GM11168 (cell line): ENCODE results near the gene GNG7.
"Not testable (repeated sequence)": the region's sequence is repeated elsewhere in the genome, so short reads cannot be mapped to it uniquely, and the experiment has no call there.

Source experiments
- in situ Hi-C: fragments of 300-500 bp; cut with MboI; formaldehyde crosslinking; loops from one replicate; pipeline ENCODE4 v1.12.0; 2022; ENCODE audit warnings: low sequenced_read_pairs; ENCODE audit not compliant: unreplicated experiment

The GNG7 gene

DNA sequence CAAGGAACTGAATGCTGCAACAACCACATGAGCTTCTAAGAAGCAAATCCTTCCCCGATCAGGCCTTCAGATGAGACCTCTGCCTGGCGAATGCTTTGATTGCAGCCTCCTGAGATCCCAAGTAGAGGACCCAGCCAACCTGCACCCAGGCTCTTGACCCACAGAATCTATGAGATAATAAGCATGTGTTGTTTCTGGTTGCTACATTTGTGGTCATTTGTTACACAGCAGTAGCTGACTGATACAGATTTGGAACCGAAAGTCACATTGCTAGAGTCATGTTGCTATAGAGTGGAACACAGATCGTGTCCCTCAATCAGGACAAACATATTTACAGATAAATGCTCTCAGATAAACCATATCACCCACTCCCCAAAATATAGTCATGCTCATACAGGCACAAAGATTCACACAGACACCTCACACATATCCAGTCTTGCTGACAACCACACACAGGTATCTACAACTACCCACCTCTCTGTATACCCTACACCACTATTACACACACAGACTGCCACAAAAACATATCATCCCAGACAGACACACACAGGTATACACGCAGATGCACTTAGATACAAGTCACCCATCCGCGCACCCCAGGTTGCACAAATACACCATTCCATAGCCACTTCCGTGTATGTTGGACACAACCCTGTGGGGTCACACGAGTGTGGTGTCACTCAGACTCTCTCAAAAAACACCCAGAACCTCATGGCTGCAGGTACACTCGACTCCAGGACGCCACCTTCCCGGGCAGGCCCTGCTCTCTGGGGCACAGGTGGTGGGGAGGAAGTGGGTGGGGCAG is 13.2 kb upstream of the GNG7 start:
- in situ Hi-C loops, result no loop called here

- in situ Hi-C loops, result no loop called here
These were observed 12.2 kb upstream of the GNG7 start for GRCh38 chr19:2714531-2715269.

DNA sequence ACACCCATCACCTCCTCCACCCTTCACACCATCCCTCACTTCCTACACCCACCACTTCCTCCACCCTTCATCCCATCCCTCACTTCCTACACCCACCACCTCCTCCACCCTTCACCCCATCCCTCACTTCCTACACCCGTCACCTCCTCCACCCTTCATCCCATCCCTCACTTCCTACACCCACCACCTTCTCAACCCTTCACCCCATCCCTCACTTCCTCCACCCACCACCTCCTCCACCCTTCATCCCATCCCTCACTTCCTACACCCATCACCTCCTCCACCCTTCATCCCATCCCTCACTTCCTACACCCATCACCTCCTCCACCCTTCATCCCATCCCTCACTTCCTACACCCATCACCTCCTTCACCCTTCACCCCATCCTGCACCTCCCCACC is 11.6 kb upstream of the GNG7 start:
- in situ Hi-C loops, result not testable (repeated sequence)

- in situ Hi-C loops, result not testable (repeated sequence)
These were observed 10.7 kb upstream of the GNG7 start for GRCh38 chr19:2713170-2713569.

DNA sequence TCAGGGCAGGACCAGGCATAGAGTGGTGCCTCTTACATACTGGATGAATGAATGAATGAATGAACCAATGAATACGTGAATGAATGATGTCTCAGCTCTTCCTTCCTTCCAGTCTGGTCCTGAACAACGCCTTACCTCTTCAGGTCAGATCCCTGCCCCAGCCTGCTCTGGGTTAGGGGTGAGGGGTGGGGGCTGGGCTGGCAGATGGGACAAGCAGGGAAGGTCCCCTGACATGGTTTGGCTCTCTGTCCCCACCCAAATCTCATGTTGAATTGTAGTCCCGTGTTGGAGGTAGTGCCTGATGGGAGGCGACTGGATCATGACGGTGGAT is 9.3 kb upstream of the GNG7 start:
- in situ Hi-C loops, result no loop called here

- in situ Hi-C loops, result no loop called here
These were observed 8.8 kb upstream of the GNG7 start for GRCh38 chr19:2711172-2711874.

DNA sequence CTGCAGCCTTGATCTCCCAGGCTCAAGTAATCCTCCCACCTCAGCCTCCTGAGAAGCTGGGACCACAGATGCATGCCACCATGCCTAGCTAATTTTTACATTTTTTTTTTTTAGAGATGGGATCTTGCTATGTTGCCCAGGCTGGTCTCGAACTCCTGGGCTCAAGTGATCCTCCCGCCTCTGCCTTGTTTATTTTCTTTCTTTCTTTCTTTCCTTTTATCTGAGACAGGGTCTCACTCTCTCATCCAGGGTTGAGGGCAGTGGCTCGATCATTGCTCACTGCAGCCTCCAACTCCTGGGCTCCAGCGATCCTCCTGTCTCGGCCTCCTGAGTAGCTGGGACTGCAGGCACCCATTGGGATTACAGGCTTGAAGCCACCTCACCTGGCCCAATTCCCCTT is 3.8 kb upstream of the GNG7 start:
- in situ Hi-C loops, result no loop called here

DNA sequence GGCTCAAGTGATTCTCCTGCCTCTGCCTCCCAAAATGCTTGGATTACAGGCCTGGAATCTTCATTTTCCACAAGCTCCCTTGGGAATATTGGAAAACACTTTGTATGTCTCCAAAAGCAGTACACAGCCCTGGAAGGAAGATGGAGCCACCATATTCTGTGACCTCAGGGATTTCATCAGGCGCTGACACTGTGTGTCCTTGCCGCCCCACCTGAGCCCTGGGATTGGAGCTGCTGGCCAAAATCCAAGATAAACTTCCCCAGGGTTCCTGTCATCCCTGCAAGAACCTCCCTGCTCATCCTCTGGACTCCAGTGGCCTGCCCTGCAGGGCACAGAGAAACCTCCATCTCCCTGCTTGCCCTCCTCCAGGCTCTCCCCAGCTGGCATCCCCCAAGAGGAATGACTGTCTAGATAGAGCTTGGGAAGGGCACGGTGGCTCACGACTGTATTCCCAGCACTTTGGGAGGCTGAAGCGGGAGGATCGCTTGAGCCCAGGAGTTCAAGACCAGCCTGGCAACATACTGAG is 1.3 kb upstream of the GNG7 start:
- in situ Hi-C loops, result loop anchor here (5.0 kb wide), 1 partner anchor 44 kb away; no protein-coding TSS in a partner anchor

DNA sequence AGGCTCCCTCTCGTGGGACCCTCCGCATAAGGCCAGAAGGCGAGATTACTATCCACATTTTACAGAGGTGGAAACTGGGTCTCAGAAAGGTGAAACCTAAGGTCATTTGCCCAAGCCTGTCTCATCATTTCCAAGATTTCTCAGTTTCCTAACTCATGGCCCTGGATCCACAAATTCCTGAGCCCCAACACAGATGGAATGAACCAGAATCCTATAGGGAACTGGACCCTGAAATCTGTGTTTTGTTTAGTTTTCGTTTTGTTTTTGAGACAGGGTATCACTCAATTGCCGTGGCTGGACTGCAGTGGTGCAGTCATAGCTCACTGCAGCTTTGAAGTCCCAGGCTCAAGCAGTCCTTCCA is 563 bp upstream of the GNG7 start:
- in situ Hi-C loops, result loop anchor here (5.0 kb wide), 1 partner anchor 44 kb away; no protein-coding TSS in a partner anchor

- in situ Hi-C loops, result loop anchor here (5.0 kb wide), 1 partner anchor 46 kb away; no protein-coding TSS in a partner anchor
These were observed 929 bp downstream of the GNG7 start for GRCh38 chr19:2701361-2702169.

GRCh38 chr19:2700660-2701360 is 1.7 kb downstream of the GNG7 start:
- in situ Hi-C loops, result loop anchor here (5.0 kb wide), 1 partner anchor 46 kb away; no protein-coding TSS in a partner anchor

DNA sequence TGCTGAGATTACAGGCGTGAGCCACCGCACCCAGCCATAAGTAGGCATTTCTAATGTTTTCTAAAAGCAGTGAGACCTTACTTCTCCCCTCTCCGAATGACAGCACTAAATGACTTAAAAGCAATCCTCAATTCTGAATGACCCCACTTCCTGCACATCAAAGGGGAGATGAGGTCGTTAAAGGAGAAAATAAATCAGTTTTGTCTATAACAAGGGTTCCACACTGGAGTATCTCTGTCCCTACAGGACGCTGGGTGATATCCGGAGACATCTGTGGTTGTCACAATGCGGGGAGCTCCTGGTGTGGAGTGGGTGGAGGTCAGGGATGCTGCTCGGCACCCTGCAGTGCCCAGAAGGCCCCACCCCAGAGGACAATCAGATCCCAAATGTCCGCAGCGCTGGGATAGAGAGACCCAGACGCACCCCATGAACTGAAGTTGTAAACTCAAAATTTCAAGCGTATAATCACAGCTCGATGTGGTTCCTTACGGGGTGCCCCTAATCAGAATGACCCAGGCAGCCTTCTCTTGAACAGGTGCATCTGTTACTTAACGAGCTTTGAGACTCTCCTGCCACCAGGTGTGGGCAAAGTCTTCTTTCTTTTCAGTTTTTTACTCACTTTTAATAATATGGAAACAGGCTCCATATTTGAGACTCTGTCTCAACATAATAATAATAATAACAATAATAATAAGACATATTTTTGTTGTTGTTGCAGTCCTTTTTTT is 2.9 kb downstream of the GNG7 start:
- in situ Hi-C loops, result loop anchor here (5.0 kb wide), 1 partner anchor 48 kb away; no protein-coding TSS in a partner anchor

DNA sequence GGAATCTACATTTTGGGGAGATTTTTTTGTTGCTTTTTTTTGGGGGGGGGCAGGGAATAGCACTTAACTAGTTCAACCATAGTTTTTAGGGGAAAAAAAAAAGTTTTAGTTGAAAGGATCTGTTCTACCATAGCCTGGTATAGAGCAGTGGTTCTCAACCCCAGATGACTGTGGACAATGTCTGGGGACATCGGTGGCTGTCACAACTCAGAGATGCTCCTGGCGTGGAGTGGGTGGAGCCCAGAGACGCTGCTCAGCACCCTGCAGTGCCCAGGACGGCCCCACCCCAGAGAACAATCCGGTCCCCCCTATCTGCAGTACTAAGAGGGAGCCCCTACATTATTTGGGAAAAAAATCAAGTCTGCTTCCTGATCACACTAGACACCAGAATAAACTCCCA is 8.3 kb downstream of the GNG7 start:
- in situ Hi-C loops, result no loop called here

GRCh38 chr19:2693492-2694160 is 8.9 kb downstream of the GNG7 start:
- in situ Hi-C loops, result no loop called here

DNA sequence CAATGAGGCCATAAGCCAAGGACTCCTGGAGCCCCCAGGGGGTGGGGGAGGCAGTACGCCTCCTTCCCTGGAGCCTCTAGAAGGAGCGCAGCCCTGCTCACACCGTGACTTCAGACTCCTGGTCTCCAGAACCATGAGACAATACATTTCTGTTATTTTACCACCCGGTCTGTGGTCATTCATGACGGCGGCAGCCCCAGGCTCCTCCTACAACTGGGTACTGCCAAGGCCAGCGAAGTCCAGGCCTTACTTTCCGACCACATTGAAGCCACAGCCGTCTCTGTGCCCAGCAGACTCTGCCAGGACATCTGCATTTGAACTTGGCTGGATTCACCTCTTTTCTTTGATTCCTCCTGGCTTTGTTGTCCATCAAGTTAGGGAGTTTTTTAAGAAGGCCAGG is 10.5 kb downstream of the GNG7 start:
- in situ Hi-C loops, result no loop called here

- in situ Hi-C loops, result no loop called here
These were observed 11.6 kb downstream of the GNG7 start for GRCh38 chr19:2690856-2691255.

DNA sequence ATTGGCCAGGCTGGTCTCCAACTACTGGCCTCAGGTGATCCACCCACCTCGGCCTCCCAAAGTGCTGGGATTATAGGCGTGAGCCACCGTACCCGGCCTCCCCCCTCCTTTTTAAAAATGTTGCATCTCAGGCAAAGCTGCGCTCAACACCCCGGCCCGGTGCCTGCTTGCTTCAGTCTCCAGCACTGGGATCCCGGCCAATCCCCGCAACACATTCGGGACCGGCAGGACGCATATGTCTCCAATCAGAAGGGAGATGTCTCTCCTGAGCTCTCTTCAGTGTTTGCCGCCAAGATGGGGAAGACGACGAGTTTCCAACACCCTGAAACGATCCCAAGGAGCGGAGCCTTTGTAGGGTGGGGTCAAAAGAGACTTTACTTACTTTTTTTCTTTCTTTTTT is 16.1 kb downstream of the GNG7 start:
- in situ Hi-C loops, result no loop called here

DNA sequence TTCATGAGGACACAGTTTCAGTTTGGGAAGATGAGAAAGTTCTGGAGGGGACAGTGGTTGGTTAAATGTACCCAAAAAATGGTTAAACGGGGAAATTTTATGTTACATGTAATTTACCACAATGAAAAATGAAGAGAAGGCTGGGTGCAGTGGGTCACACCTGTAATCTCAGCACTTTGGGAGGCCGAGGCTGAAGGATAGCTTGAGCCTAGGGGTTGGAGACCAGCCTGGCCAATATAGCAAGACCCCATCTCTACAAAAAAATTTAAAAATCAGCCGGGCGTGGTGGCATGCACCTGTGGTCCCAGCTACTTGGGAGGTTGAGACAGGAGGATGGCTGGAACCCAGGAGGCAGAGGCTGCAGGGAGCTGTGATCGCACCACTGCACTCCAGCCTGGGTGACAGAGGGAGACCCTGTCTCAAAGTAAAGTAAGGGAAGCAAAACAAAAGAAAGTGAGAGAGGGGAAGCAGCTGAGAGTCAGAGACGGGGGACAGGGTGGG is 17.2 kb downstream of the GNG7 start:
- in situ Hi-C loops, result no loop called here
